IMR-90 (cell line): ENCODE data around the gene PID1. TPM values are rescaled to one million over a fixed set of nuclear protein-coding genes. Genes with fewer than 3 reads are reported as not detected.

Source experiments
- ATAC-seq: fragments of 200-7000 bp; cut with Tn5 transposase; 2 replicates; pipeline ENCODE4 v1.9.1; 2020; ENCODE audit warnings: low read depth, mild to moderate bottlenecking, moderate library complexity
- BruUV-seq: library from RNA; stranded (reverse); fragments of 400-500 nt; replicated peaks from 2 replicates; lab custom pipeline; 2021; lab: Mats Ljungman, UMichigan
- CTCF ChIA-PET: fragments of 300-600 bp; formaldehyde crosslinking; extraction: SDS; loops from one replicate; lab custom pipeline; 2021; ENCODE audit warnings: antibody characterized with exemption; lab: Yijun Ruan, JAX
- POLR2A ChIA-PET: fragments of 300-600 bp; sonication (Branson Sonifier 250); formaldehyde crosslinking; loops from one replicate; lab custom pipeline; 2022; ENCODE audit warnings: antibody characterized with exemption; ENCODE audit not compliant: unreplicated experiment; lab: Charles Lee
- DNase-seq: peaks from one replicate; pipeline ENCODE4 v3.0.0; 2013
- H2AFZ ChIP-seq: replicated peaks from 2 replicates; pipeline ENCODE3; 2013; ENCODE audit warnings: low read length, mild to moderate bottlenecking; ENCODE audit not compliant: poor library complexity
- H2AK5ac ChIP-seq: 2 replicates; pipeline ENCODE4 v1.6.1; 2013; ENCODE audit warnings: low read depth, low read length, inconsistent platforms
- H2AK9ac ChIP-seq: replicated peaks from 2 replicates; pipeline ENCODE3; 2013; ENCODE audit warnings: mild to moderate bottlenecking, low read depth, low read length, moderate library complexity; ENCODE audit not compliant: poor library complexity
- H2BK120ac ChIP-seq: 2 replicates; pipeline ENCODE4 v1.6.1; 2013; ENCODE audit warnings: low read depth, low read length, inconsistent platforms
- H2BK15ac ChIP-seq: 3 replicates; pipeline ENCODE4 v1.6.1; 2013; ENCODE audit warnings: low read depth, low read length, inconsistent platforms
- H2BK20ac ChIP-seq: 2 replicates; pipeline ENCODE4 v1.6.1; 2013; ENCODE audit warnings: low read depth, mild to moderate bottlenecking, inconsistent platforms, low read length, moderate library complexity
- H2BK5ac ChIP-seq: 2 replicates; pipeline ENCODE4 v1.6.1; 2013; ENCODE audit warnings: mild to moderate bottlenecking, low read depth, low read length, inconsistent platforms; ENCODE audit not compliant: poor library complexity, severe bottlenecking
- H3K14ac ChIP-seq: replicated peaks from 2 replicates; pipeline ENCODE4 v1.6.1; 2013; ENCODE audit warnings: low read depth, low read length, inconsistent platforms
- H3K18ac ChIP-seq: 2 replicates; pipeline ENCODE4 v1.6.1; 2013; ENCODE audit warnings: low read depth, low read length, control low read depth
- H3K23ac ChIP-seq: 2 replicates; pipeline ENCODE4 v1.6.1; 2013; ENCODE audit warnings: low read depth, low read length, inconsistent platforms
- H3K27ac ChIP-seq: 2 replicates; pipeline ENCODE4 v1.5.1; 2013; ENCODE audit warnings: mild to moderate bottlenecking, control low read depth, low read length; ENCODE audit not compliant: insufficient read depth
- H3K27me3 ChIP-seq: 2 replicates; pipeline ENCODE4 v1.6.1; 2013; ENCODE audit warnings: low read length; ENCODE audit not compliant: control insufficient read depth, insufficient read depth
- H3K36me3 ChIP-seq: 2 replicates; pipeline ENCODE4 v1.6.1; 2013; ENCODE audit warnings: low read length, mixed read lengths; ENCODE audit not compliant: control insufficient read depth, insufficient read depth
- H3K4ac ChIP-seq: 2 replicates; pipeline ENCODE4 v1.6.1; 2013; ENCODE audit warnings: low read depth, low read length, inconsistent platforms
- H3K4me1 ChIP-seq: 2 replicates; pipeline ENCODE4 v1.6.1; 2013; ENCODE audit warnings: low read length, mixed read lengths; ENCODE audit not compliant: control insufficient read depth, insufficient read depth
- H3K4me2 ChIP-seq: 2 replicates; pipeline ENCODE4 v1.6.1; 2013; ENCODE audit warnings: low read depth, mild to moderate bottlenecking, control low read depth, low read length, moderate library complexity
- H3K4me3 ChIP-seq: 2 replicates; pipeline ENCODE4 v1.5.1; 2013; ENCODE audit warnings: low read depth, mild to moderate bottlenecking, control low read depth, low read length, moderate library complexity; ENCODE audit not compliant: insufficient read depth
- H3K56ac ChIP-seq: 2 replicates; pipeline ENCODE4 v1.6.1; 2013; ENCODE audit warnings: low read length, inconsistent platforms; ENCODE audit not compliant: insufficient read depth; ENCODE audit errors: extremely low read depth
- H3K79me1 ChIP-seq, 2 experiments: 2 replicates each; pipeline ENCODE4 v1.6.1; 2013; ENCODE audit warnings: low read length in 2 of 2, inconsistent platforms in 1 of 2, low read depth in 1 of 2
- H3K9ac ChIP-seq: 2 replicates; pipeline ENCODE4 v1.6.1; 2013; ENCODE audit warnings: low read depth, low read length, control low read depth
- H3K9me1 ChIP-seq: 2 replicates; pipeline ENCODE4 v1.6.1; 2013; ENCODE audit warnings: low read length, inconsistent platforms; ENCODE audit not compliant: insufficient read depth
- H3K9me3 ChIP-seq: 2 replicates; pipeline ENCODE4 v1.6.1; 2013; ENCODE audit warnings: low read length; ENCODE audit not compliant: control insufficient read depth, insufficient read depth
- H4K20me1 ChIP-seq: 2 replicates; pipeline ENCODE4 v1.6.1; 2013; ENCODE audit warnings: low read length, inconsistent platforms; ENCODE audit not compliant: insufficient read depth
- H4K5ac ChIP-seq: 2 replicates; pipeline ENCODE4 v1.6.1; 2013; ENCODE audit warnings: mild to moderate bottlenecking, low read depth, low read length, control low read depth
- H4K8ac ChIP-seq, 2 experiments: 2 replicates each; pipeline ENCODE4 v1.6.1; 2013; ENCODE audit warnings: low read depth in 2 of 2, low read length in 2 of 2, control low read depth in 1 of 2, inconsistent platforms in 1 of 2
- H4K91ac ChIP-seq: 2 replicates; pipeline ENCODE4 v1.6.1; 2013; ENCODE audit warnings: low read depth, low read length, inconsistent platforms; ENCODE audit not compliant: insufficient read depth
- BHLHE40 ChIP-seq: fragments of 150-350 bp; IDR thresholded peaks from 2 replicates; pipeline ENCODE4 v1.6.1; 2016; ENCODE audit warnings: mild to moderate bottlenecking, low read depth, low read length
- CTCF ChIP-seq: conservative IDR thresholded peaks from 2 replicates; pipeline ENCODE4 v1.5.1; 2012; ENCODE audit warnings: mild to moderate bottlenecking, low read depth, low read length, improper control_type of control experiment
- FOS ChIP-seq: fragments of 150-350 bp; IDR thresholded peaks from 2 replicates; pipeline ENCODE4 v1.6.1; 2016; ENCODE audit warnings: low read depth, low read length
- MAFK ChIP-seq: IDR thresholded peaks from 2 replicates; pipeline ENCODE4 v1.6.1; 2012; ENCODE audit warnings: low read depth, low read length, improper control_type of control experiment
- MXI1 ChIP-seq: IDR thresholded peaks from 2 replicates; pipeline ENCODE4 v1.6.1; 2012; ENCODE audit warnings: low read depth, mild to moderate bottlenecking, low read length, moderate library complexity, borderline replicate concordance
- NFE2L2 ChIP-seq: fragments of 150-350 bp; IDR thresholded peaks from 2 replicates; pipeline ENCODE4 v1.6.1; 2016; ENCODE audit warnings: low read depth, mild to moderate bottlenecking, low read length
- POLR2A ChIP-seq: IDR thresholded peaks from 2 replicates; pipeline ENCODE4 v1.6.1; 2012; ENCODE audit warnings: mild to moderate bottlenecking, low read depth, low read length
- RFX5 ChIP-seq: IDR thresholded peaks from 2 replicates; pipeline ENCODE4 v1.8.0; 2012; ENCODE audit warnings: low read depth, mild to moderate bottlenecking, low read length, moderate library complexity
- WGBS, 2 experiments: methylation state at CpG; one replicate each; pipeline versions ENCODE4 v1.1.5 to v1.1.7; 2013; ENCODE audit warnings: missing lambda C conversion rate in 2 of 2; ENCODE audit not compliant: insufficient read length in 1 of 2; ENCODE audit errors: extremely low coverage in 2 of 2; 5-methylcytosine and 5-hydroxymethylcytosine counted together
- dilution Hi-C: fragments of 300-500 bp; cut with HindIII; formaldehyde crosslinking; loops from one replicate; pipeline ENCODE4 v1.14.3; 2018; ENCODE audit warnings: low sequenced_read_pairs; ENCODE audit not compliant: unreplicated experiment
- in situ Hi-C: fragments of 300-500 bp; cut with MboI; formaldehyde crosslinking; loops from 3 replicates; pipeline ENCODE4 v1.14.3; 2019; ENCODE audit warnings: low sequenced_read_pairs, inconsistent platforms, mixed read lengths
- intact Hi-C: fragments of 100-400 bp; cut with micrococcal nuclease; formaldehyde crosslinking; loops from 2 replicates; pipeline ENCODE4 v1.10.0; 2022
- polyA plus RNA-seq, 3 experiments: library from polyadenylated mRNA; depleted of rRNA; stranded (reverse); fragments of >200 nt; gene quantifications; 2 replicates each; pipeline ENCODE4 v1.2.3, GENCODE V29; 2012; ENCODE audit warnings: low replicate concordance in 1 of 3
- total RNA-seq: library from RNA; depleted of rRNA; stranded (reverse); fragments of >200 nt; gene quantifications from 2 replicates; pipeline ENCODE4 v1.2.3, GENCODE V29; 2012
- TF ChIP-seq, protein P1 (sequence below): fragments of 150-350 bp; IDR thresholded peaks from 2 replicates; pipeline ENCODE4 v1.6.1; 2017; ENCODE audit warnings: mild to moderate bottlenecking, antibody characterized with exemption, low read length, low read depth

PID1 gene
- total and polyA plus RNA-seq, 2 of the 4 experiments (the other 2 are of a cell fraction): 0.90 to 1.9 TPM

GRCh38 chr2:229087843-229088516, 183.1 kb downstream of the PID1 start:
- H3K36me3 ChIP-seq: no peaks in the 10 kb centered on the region
- H2AFZ ChIP-seq: no peak overlapping the region
- no peaks in the 10 kb centered on the region for H3K4me1 ChIP-seq
- TF ChIP-seq NFE2L2 (no peak), MAFK (no peak), RFX5 (no peak), POLR2A (no peak), MXI1 (no peak), BHLHE40 (no peak), FOS (no peak), CTCF (no peak)
- TF ChIP-seq, protein P1, sequence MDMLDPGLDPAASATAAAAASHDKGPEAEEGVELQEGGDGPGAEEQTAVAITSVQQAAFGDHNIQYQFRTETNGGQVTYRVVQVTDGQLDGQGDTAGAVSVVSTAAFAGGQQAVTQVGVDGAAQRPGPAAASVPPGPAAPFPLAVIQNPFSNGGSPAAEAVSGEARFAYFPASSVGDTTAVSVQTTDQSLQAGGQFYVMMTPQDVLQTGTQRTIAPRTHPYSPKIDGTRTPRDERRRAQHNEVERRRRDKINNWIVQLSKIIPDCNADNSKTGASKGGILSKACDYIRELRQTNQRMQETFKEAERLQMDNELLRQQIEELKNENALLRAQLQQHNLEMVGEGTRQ: no peak
- H4K20me1 ChIP-seq: no peaks in the 10 kb centered on the region
- H3K9me3 ChIP-seq: peaks cover 2% of the 10 kb centered on the region; the same call in 1 of the 2 replicates
- H3K56ac ChIP-seq: no peak overlapping the region
- no peak overlapping the region for H3K4ac ChIP-seq
- ChIA-PET POLR2A (no interaction called here), CTCF (no interaction called here)
- no peak for DNase-seq
- in situ Hi-C loops: no loop called here
- no peaks in the 10 kb centered on the region for H3K9me1 ChIP-seq
- H3K23ac ChIP-seq: no peak overlapping the region
- no CpG with 5 or more reads among the region's 6 CpGs for WGBS, 2 experiments
- H3K9ac ChIP-seq: no peak overlapping the region
- H2BK5ac ChIP-seq: no peak overlapping the region
- no peak overlapping the region for H3K4me3 ChIP-seq
- H3K27ac ChIP-seq: no peak overlapping the region
- H4K91ac ChIP-seq: no peak overlapping the region
- no peak overlapping the region for H2AK9ac ChIP-seq
- no peak for ATAC-seq
- no peak overlapping the region for H3K4me2 ChIP-seq
- no peaks in the 10 kb centered on the region for H3K79me1 ChIP-seq
- no peak overlapping the region for H4K5ac ChIP-seq
- H2AK5ac ChIP-seq: no peak overlapping the region
- no peak overlapping the region for H3K14ac ChIP-seq
- intact Hi-C loops: no loop called here
- H2BK120ac ChIP-seq: no peak overlapping the region
- no peak overlapping the region for H4K8ac ChIP-seq
- dilution Hi-C loops: no loop called here
- no peak overlapping the region for H2BK20ac ChIP-seq
- no TSS peak for BruUV-seq
- no peak overlapping the region for H2BK15ac ChIP-seq
- H3K18ac ChIP-seq: no peak overlapping the region
- H3K27me3 ChIP-seq: no peaks in the 10 kb centered on the region
